ENCODE results near the gene ADD1. TPM values are rescaled to one million over a fixed set of nuclear protein-coding genes. Genes with fewer than 3 reads are reported as not detected.
A peak's percentile ranks its signal among the peaks of the same experiment; 100 is the strongest.

Gene ADD1
- total RNA-seq, 1 donor from 2014 or later, result 272 TPM

DNA sequence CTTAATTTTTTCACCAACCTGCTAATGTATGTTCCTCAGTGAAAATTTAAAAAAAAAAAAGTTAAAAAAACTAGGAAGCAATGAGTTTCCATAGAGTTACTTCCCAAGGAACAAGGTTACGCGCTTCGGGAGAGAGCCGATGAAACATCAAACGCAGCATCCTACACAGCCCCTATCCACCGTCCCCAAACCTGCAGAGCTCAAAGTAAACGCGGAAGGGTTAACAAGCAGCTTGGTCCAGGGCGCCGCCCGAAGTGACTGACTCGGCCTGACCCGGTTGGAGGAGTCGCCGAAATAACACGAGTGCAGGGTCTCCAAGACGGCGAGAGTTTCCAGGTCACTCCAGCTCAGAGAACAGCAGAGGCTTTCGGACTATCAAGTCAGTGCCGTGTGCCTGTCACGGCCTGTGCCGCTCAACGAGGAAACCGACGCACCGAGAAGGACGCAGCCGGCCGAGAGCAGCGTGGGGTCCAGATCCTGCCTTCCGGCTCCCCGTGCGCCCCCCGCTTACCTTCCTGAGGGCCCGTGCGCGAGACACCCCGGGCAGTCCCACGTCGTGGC is 119.0 kb downstream of the ADD1 start:
- DNase-seq (ENCODE audit: low spot score), result peak; percentile 91

DNA sequence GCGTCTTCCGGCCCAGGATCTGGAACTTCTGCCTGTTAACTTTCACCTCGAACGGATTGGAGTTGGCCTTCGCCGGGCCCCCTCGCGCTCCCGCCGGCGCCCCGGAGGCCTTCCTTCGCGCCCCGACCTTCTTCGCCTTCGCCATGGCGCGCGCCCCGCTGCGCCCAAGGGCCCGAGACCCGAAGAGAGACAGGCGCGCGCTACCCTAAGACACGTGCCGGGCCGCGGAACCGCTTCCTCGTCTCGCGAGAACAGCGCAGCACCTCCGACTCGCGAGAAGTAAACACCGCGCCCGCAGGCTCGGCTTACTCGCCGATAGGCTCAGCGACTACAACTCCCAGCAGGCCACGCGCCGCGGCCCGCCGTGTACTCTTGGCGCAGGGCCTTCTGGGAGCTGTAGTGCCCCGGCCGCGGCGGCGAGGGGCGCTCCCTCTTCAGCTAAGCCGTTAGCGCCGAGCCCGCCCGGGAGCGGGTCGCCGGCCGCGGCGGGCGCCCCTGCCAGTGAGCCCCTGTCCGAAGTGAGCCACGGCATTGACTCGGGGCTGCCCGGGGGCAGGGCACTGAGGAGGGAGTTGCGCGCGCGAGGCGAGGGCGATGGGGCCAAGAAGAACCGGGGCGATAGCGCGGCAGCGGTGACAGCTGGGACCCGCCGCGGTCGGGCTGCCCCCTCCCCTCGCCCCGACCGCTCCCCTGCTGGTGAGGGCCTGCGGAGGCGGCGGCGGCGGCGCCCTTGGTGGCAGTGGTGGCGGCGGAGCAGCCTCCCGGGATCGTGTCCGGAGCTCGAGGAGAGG is 119.7 kb downstream of the ADD1 start, which contains the start of the genes GRK4 and NOP14:
Gene GRK4 (plus strand): TSS at position 397 of the 791 bp plus-strand sequence. CDS start 500 bp downstream, outside the sequence.
Gene NOP14 (minus strand): TSS at position 232 of the 791 bp plus-strand sequence. CDS start 87 bp downstream, at position 145.
- peak; percentile 99 for DNase-seq (ENCODE audit: low spot score)

DNA sequence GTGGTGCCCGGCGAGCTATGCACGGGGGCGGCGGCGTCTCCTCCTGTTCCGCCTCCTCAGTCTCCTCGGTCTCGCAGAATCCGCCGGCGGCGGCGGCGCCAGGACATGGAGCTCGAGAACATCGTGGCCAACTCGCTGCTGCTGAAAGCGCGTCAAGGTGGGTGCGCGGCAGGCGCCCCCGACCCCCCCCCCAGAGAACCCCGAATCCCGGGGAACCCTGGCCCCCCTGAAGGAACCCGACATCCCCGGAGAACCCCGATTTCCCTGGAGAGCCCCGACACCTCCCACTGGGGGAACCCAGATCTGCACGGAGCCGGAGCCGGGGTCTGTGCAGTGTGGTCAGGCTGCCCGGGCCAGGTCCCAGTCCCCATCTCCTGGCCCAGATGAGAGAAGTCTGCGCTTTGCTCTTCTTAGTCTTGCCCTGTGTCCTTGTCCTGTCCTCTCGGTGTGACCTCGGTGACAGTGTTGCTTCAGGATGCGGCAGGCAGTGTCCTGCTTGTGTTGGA is 120.4 kb downstream of the ADD1 start:
- DNase-seq (ENCODE audit: low spot score), result peak; percentile 89

DNA sequence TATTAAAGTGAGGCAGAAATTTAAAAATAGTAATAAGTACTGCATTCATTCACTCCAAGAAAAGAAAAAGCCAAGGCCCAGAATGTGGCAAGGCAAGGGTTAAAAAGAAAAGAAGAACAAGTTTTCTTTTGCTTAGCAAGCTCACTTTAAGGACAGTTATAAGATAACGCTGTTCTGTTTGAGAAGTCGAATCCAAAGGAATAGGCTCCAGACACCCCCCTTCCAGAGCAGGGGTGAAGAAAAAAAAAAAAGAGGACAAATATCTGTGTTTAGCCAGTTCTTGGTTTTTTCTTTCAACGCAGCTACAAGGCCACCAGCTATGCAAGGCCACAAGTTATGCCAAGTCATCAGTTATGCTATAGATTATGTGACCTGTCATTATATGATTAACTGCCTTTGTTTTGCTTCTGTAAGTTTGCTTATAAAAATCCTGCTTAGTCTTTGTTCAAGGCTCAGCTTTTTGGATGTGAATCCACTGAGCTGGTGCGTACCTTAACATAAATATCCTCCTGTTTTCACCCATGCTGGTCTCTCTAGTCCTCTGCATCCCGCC is 121.1 kb downstream of the ADD1 start:
- DNase-seq (ENCODE audit: low spot score), result no peak

DNA sequence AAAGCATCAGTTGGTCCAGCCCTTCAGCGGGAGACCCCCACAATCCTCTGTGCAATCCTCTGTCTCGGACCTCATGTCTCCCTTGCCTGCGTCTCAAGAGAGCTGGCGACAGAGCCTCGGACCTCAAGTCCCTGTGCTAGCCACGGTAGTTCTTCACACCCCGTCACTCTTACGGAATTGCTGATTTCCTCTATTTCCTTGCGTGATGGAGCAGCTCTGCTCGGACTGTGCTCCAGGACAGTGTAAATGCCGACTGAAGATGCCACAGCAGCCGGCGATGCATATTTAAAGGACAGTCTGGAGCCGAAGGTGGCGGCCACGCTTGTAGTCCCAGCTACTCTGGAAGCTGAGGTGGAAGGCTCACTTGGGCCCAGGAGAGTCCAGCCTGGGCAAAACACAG is 121.6 kb downstream of the ADD1 start:
- no peak for DNase-seq (ENCODE audit: low spot score)

DNA sequence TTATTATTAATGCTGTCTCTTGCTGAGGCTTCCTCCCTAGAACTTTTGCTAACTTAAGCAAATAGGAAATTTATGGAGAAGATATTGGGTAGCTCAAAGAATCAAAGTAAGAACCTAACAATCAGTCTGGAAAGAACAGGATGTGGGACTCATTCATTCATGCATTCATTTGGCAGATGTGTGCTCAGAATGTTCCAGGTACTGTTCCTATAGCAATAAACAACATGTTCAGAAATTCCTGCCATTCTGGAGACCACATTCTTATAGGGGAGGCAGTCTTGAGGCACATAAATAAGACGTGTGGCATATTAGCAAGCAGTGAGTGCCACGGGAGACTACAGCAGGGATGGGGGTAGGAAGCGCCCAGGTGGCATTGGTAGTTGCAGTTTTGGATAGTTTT is 124.7 kb downstream of the ADD1 start:
- DNase-seq (ENCODE audit: low spot score), result no peak

DNA sequence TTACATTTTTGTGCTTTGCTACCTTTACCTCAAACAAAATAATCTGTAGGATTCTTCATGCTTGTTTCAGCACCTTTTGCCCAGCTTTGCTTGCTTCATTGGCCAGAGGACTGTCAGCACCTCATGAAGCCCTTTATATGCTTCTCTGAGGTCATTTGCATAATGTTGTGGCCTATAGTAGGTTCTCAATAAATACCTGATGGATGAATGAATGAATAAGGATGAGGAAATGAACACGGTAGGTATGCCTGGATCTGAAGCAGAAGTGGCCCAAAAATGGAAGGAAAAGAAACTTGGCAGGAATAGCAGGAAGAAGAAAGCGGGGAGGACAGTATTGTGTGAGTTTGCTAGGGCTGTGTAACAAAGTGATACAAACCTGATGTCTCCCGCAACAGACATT is 127.6 kb downstream of the ADD1 start:
- DNase-seq (ENCODE audit: low spot score), result no peak

DNA sequence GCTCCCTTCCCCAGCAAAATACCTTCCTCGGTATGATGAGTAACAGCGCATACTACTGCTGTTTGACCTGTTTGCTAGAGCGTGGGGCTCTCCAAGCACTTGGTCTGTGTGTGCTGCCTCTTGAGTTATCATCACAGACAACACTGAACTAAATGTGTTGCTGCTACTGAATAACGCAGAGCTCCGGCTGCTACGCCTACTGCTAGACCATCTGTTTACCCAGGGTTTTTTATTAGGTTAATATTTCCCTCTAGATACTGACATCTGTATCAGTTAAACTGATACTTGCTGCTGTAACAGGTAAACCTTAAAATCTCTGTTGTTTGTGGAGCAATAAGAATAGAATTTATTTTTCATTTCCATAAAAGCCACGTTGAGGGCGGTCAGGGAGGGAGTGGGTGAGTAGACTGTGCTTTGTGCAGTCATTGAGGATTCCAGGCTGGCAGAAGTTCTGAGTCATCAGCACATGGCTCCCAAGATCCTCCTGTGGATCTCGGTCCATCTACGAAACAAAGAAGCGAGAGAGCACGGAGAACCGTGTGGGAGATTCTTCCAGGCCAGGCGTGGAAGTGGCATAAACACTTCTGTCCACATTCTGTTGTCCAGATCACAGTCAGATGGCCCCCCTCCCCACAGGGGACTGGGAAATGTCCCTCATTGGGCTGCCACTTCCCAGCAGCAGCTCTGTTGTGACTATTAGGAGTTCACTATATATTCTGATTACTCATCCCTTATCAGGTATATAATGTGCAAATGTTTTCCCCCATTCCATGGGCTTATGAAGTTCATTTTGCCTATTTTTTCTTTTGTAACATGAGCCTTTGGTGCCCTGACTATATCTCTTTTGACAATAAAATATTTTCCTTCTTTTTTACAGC is 133.8 kb downstream of the ADD1 start:
- no peak for DNase-seq (ENCODE audit: low spot score)

Other genes starting within 250 kb of the ADD1 start
- gene TNIP2, start 87.5 kb upstream of the ADD1 start, total RNA-seq, result 49.5 TPM
- gene SH3BP2, start 50.8 kb upstream of the ADD1 start, total RNA-seq, result 63.9 TPM
- gene NOP14, start 119.6 kb downstream of the ADD1 start, total RNA-seq, result 37.5 TPM
- gene GRK4, start 119.7 kb downstream of the ADD1 start, total RNA-seq, result 6.0 TPM
- not detected for gene HTT-AS, start 230.7 kb downstream of the ADD1 start, total RNA-seq
- gene HTT, start 230.8 kb downstream of the ADD1 start, total RNA-seq, result 56.5 TPM